ENCODE data around the gene GGT5. TPM values are rescaled to one million over a fixed set of nuclear protein-coding genes. Genes with fewer than 3 reads are reported as not detected.

The GGT5 gene
- total RNA-seq, 4 donors from 2014 or later, result 26.3 to 38.9 (median 34.7) TPM

DNA sequence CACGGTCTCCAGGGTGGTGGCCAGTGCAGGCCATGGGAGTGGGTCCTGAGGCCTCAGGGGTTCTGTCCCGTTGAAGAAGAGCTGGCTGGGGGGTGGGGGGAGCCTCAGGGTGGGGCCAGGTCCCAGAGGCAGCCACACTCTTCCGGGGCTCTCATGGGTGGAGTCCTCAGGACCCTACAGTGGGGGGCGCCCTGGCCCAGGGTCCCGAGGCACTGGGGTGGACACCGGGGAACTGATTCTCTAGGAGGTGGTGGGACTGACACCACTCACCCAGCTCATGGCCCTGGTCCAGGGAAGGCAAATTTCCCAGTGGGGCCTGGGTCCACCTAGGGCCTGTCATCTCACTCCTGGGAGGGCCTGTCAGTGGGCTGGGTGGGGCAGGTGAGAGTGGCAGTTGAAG lies 12.8 kb downstream of the GGT5 start:
- no peak for ATAC-seq
- Histone ChIP-seq H3K36me3 (no peaks in the 10 kb centered on the region), H3K4me1 (no peaks in the 10 kb centered on the region), H3K9me3 (no peaks in the 10 kb centered on the region), H3K27ac (no peak overlapping the region), H3K27me3 (no peaks in the 10 kb centered on the region), H3K4me3 (no peak overlapping the region)
- WGBS, 2 donors (ENCODE audit: low coverage in 1 of 2), result 60% methylated on average over 2 of the region's 6 CpGs; no CpG with 5 or more reads in 1 of the 2 donors
- TF ChIP-seq, protein P1, sequence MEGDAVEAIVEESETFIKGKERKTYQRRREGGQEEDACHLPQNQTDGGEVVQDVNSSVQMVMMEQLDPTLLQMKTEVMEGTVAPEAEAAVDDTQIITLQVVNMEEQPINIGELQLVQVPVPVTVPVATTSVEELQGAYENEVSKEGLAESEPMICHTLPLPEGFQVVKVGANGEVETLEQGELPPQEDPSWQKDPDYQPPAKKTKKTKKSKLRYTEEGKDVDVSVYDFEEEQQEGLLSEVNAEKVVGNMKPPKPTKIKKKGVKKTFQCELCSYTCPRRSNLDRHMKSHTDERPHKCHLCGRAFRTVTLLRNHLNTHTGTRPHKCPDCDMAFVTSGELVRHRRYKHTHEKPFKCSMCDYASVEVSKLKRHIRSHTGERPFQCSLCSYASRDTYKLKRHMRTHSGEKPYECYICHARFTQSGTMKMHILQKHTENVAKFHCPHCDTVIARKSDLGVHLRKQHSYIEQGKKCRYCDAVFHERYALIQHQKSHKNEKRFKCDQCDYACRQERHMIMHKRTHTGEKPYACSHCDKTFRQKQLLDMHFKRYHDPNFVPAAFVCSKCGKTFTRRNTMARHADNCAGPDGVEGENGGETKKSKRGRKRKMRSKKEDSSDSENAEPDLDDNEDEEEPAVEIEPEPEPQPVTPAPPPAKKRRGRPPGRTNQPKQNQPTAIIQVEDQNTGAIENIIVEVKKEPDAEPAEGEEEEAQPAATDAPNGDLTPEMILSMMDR (IDR thresholded peaks at IDR 0.05), result no peak
- no peak for TF ChIP-seq POLR2A (IDR thresholded peaks at IDR 0.05)

DNA sequence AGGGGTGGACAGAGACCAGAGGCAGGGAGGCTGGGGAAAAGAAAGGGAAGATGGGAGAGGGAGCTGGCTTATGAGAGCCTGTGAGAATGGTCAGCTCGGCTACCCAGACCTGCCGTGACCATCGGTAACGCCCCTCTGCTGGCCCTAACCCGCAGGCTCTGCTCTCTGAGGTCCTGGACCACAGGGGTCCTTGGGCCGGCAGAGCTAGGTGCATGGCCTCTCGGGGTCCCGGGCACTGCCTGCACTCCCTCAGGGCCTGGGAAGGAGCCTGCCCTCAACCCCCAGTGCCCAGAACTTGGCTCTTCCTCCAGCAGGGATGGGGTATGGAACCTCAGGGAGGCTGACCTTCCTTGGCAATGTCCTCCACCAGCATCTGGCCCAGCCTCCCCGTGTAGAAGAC lies 13.2 kb downstream of the GGT5 start:
- ATAC-seq, result no peak
- TF ChIP-seq POLR2A (IDR thresholded peaks at IDR 0.05) (no peak), POLR2AphosphoS5 (IDR thresholded peaks at IDR 0.05) (no peak), EP300 (IDR thresholded peaks at IDR 0.05) (no peak)
- TF ChIP-seq, protein P1 (IDR thresholded peaks at IDR 0.05), result no peak
- Histone ChIP-seq H3K36me3 (no peaks in the 10 kb centered on the region), H3K4me3 (no peak overlapping the region), H3K9me3 (no peaks in the 10 kb centered on the region), H3K27me3 (no peaks in the 10 kb centered on the region), H3K4me1 (no peaks in the 10 kb centered on the region), H3K27ac (no peak overlapping the region)
- 76% methylated on average over 3 of the region's 9 CpGs; no CpG with 5 or more reads in 1 of the 2 donors for WGBS, 2 donors (ENCODE audit: low coverage in 1 of 2)

DNA sequence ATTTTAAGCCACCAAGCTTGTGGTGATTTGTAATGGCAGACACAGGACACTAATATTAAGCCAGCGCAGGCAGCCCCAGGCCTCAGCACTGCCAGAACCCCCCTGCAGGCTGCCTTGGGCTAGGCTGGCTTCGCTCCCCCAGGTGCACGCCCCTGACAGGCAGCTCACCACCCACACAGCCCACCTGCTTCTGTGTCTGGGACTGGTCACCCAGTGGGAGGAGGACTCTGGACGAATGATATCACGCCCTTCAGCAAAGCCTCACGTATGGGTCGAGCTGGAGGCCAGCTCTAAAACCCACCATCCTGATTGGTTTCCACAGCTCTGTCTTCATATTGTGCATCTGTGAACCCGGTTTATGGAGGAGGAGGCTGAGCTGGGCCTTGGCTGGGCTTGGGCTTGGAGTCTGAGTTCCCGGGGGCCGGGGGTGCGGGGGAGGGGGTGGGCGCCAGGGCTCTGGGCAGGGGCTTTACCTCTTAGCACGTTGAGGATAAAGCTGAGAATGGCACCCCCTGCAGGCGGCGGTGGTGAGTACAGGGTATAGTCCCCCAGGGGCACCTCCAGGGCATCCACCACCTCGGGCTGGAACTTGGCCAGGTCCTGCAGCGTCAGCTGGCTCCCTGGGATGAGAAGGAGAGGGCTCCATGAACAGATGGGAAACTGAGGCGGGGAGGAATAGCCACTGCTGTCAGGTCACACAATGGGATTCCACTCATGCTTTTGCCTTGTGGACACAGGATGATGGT lies 13.8 kb downstream of the GGT5 start:
- H3K27ac ChIP-seq, result no peak overlapping the region
- H3K9me3 ChIP-seq, result no peaks in the 10 kb centered on the region
- H3K4me1 ChIP-seq, result no peaks in the 10 kb centered on the region
- no peak overlapping the region for H3K4me3 ChIP-seq
- peaks cover 0 to 2% of the 10 kb centered on the region in 2 donors for H3K36me3 ChIP-seq
- ATAC-seq, result no peak
- no CpG with 5 or more reads among the region's 18 CpGs for WGBS, 2 donors (ENCODE audit: low coverage in 1 of 2)
- TF ChIP-seq, protein P1 (IDR thresholded peaks at IDR 0.05), result peak in 1 of 4 experiments; percentile 47
- TF ChIP-seq EP300 (IDR thresholded peaks at IDR 0.05), result no peak
- no peaks in the 10 kb centered on the region for H3K27me3 ChIP-seq

DNA sequence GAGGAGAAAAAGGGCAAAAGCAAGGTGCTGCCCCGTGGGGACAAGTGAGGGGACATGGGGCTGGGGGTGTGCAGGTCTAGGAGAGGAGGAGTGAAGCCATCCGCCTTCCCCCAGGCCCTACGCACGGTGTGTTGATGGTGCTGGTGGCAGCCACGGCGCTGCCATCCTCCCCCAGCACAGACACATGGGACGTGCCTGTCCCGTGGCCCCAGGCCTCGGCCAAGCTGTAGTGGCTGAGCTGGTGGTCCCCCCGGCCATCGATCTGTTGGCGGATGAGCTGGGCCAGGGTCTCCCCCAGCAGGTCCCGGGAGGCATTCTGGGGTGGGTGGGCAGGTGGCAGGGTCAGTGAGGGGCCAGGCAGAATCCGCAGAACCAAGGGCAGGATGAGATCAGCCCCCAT lies 18.9 kb downstream of the GGT5 start:
- 89% methylated on average over 5 of the region's 14 CpGs; no CpG with 5 or more reads in 1 of the 2 donors for WGBS, 2 donors (ENCODE audit: low coverage in 1 of 2)
- H3K4me3 ChIP-seq, result no peak overlapping the region
- no peaks in the 10 kb centered on the region for H3K4me1 ChIP-seq
- TF ChIP-seq, protein P1 (IDR thresholded peaks at IDR 0.05), result no peak
- TF ChIP-seq POLR2A (IDR thresholded peaks at IDR 0.05), result no peak
- TF ChIP-seq EP300 (IDR thresholded peaks at IDR 0.05), result no peak
- TF ChIP-seq POLR2AphosphoS5 (IDR thresholded peaks at IDR 0.05), result no peak
- no peaks in the 10 kb centered on the region for H3K27me3 ChIP-seq
- H3K36me3 ChIP-seq, result peaks cover 0 to 20% of the 10 kb centered on the region in 2 donors
- no peak for ATAC-seq
- peaks cover 0 to 15% (median 0%) of the 10 kb centered on the region in 3 donors for H3K9me3 ChIP-seq
- H3K27ac ChIP-seq, result no peak overlapping the region

DNA sequence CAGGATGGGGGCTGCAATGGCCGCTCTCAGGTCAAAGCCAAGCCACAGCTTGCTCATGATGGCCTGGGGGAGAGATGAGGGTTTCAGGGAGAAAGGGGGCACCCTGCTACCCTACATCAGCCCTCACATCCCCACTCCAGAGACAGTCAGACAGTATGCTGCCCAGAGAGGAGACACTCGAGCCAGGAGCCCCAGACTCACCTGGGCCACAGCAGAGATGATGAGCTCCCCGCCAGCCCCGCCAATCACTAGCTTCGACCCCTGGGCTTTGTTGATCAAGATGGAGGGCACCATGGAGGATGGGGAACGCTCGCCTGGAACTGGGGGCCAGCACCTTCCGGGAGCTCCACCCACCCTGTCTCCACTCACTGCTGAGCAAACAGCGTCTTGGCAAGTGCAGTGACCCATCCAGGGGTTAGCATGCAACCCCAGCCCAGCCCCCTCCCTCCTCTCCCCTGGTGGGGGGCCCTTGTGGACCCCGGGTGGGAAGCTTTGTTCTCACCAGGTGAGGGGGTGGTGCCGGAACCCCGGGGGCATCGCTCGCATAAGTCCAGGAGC lies 19.8 kb downstream of the GGT5 start:
- H3K27me3 ChIP-seq, result no peaks in the 10 kb centered on the region
- no peak overlapping the region for H3K4me3 ChIP-seq
- H3K9me3 ChIP-seq, result peaks cover 0 to 15% (median 0%) of the 10 kb centered on the region in 3 donors
- TF ChIP-seq EP300 (IDR thresholded peaks at IDR 0.05), result no peak
- WGBS, 2 donors (ENCODE audit: low coverage in 1 of 2), result no CpG with 5 or more reads among the region's 14 CpGs
- no peak for ATAC-seq
- no peak overlapping the region for H3K27ac ChIP-seq
- H3K4me1 ChIP-seq, result no peaks in the 10 kb centered on the region
- H3K36me3 ChIP-seq, result peaks cover 0 to 22% of the 10 kb centered on the region in 2 donors
